Erythroblast (primary cell): Measurements from ENCODE around the gene LY86.

Source experiments
- GATA1 ChIP-seq: IDR thresholded peaks from 2 replicates; pipeline ENCODE4 v1.6.1; 2011; ENCODE audit warnings: low read depth, mild to moderate bottlenecking, control low read depth, low read length, moderate library complexity
- POLR2A ChIP-seq: IDR thresholded peaks from 2 replicates; pipeline ENCODE4 v1.6.1; 2011; ENCODE audit warnings: mild to moderate bottlenecking, low read length

DNA sequence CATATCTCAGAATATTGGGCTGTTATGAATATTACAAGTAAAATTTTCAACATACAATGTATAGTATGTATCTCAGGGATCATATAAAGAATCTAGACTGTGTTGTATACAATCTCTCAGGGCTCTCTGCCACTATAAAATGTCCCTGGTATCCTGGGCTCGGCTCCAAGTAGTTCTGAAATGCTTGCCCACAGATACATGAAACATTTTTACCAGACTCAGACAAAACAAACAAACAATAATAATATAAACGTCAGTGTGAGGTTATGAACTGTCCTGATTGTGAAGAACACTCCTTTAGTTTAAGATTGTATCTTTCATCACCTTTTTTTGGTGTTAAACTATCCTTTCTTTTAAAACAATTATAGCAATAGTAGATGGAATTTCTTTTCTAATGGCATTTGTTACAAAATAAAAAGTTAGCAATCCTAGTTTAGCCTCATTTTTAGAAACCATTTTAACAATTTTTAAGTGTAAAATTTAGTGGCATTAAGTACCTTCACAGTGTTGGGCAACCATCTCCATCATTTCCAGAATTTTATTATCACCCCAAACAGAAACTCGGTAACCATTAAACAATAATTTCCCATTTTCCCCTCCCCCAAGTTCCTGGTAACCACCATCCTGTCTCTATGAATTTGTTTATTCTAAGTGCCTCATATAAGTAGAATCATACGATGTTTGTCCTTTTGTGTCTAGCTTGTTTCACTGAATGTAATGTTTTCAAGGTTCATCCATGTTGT is 17.4 kb upstream of the LY86 start:
- TF ChIP-seq POLR2A (no peak), GATA1 (no peak)
